Activated CD8-positive, alpha-beta T cell treated with anti-CD3 and anti-CD28 coated beads for 36 hours (primary cell): ENCODE data around the gene CLIC5. TPM values are rescaled to one million over a fixed set of nuclear protein-coding genes. Genes with fewer than 3 reads are reported as not detected.
A peak's percentile ranks its signal among the peaks of the same experiment; 100 is the strongest.

ENCODE experiments used
- ATAC-seq: fragments of 200-7000 bp; cut with Tn5 transposase; one replicate; pipeline ENCODE4 v1.10.0; 2021; ENCODE audit warnings: mild to moderate bottlenecking, moderate library complexity
- CTCF ChIA-PET: fragments of 350-600 bp; sonication (Branson Sonifier 250); formaldehyde crosslinking; loops from one replicate; lab custom pipeline; 2021; ENCODE audit warnings: antibody characterized with exemption; lab: Charles Lee
- POLR2A ChIA-PET: fragments of 350-600 bp; sonication (Branson Sonifier 250); formaldehyde crosslinking; loops from one replicate; lab custom pipeline; 2021; ENCODE audit warnings: antibody characterized with exemption; lab: Charles Lee
- DNase-seq: peaks from one replicate; pipeline ENCODE4 v3.0.0-alpha.2; 2020
- H3K27ac Mint-ChIP-seq: one replicate; pipeline ENCODE4 v1.8.0; 2021; ENCODE audit warnings: mild to moderate bottlenecking, mixed read lengths
- H3K27me3 Mint-ChIP-seq: one replicate; pipeline ENCODE4 v1.8.0; 2021; ENCODE audit warnings: mixed read lengths
- H3K36me3 Mint-ChIP-seq: one replicate; pipeline ENCODE4 v1.8.0; 2021; ENCODE audit warnings: low read depth, mixed read lengths
- H3K4me1 Mint-ChIP-seq: one replicate; pipeline ENCODE4 v1.8.0; 2021; ENCODE audit warnings: low read depth, mixed read lengths
- H3K4me3 Mint-ChIP-seq: one replicate; pipeline ENCODE4 v1.8.0; 2021; ENCODE audit warnings: mild to moderate bottlenecking, moderate library complexity, mixed read lengths
- H3K9me3 Mint-ChIP-seq: one replicate; pipeline ENCODE4 v1.8.0; 2021; ENCODE audit warnings: mixed read lengths
- intact Hi-C: fragments of 100-400 bp; cut with micrococcal nuclease; formaldehyde crosslinking; loops from one replicate; pipeline ENCODE4 v1.10.0; 2022
- total RNA-seq, 2 experiments: library from RNA; stranded (reverse); gene quantifications; one replicate each; pipeline ENCODE4 v1.2.3, GENCODE V29; 2021
- TF ChIP-seq, protein P1 (sequence below): fragments of 200-600 bp; IDR thresholded peaks from one replicate; pipeline ENCODE4 v1.8.0; 2022; ENCODE audit warnings: antibody characterized with exemption, mild to moderate bottlenecking

The CLIC5 gene
- total RNA-seq, 2 experiments from 2014 or later, result 1.1 TPM

DNA sequence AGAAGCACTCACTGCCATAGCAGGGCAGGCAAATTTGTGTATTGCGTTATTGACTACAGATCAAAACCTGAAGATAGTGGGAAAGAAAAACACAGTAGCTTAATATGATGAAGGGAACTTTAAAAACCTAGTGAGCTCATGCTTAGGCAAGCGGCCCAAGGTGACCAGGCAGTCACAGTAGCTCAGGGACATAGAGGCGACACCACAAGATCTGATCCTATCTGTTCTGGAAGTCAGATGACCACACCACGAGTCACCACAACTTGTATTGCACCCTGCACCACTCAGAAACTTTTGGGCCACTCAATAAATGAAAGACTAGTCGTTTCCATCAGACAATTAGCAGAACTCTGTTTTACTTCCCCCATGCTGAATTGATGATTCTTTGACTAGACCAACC is 4.9 kb downstream of the CLIC5 start:
- ChIA-PET POLR2A (no interaction called here), CTCF (interaction anchor here (1.5 to 2.9 kb wide), 3 partner anchors 18 to 80 kb away, joined by 3 to 11 read pairs (median 7); no protein-coding TSS in a partner anchor)
- Mint-ChIP-seq H3K4me3 (peak overlapping the region; percentile 53), H3K27ac (peak overlapping the region; percentile 91), H3K27me3 (no peaks in the 10 kb centered on the region), H3K9me3 (no peaks in the 10 kb centered on the region), H3K4me1 (peaks cover 54% of the 10 kb centered on the region), H3K36me3 (no peaks in the 10 kb centered on the region)
- TF ChIP-seq, protein P1, sequence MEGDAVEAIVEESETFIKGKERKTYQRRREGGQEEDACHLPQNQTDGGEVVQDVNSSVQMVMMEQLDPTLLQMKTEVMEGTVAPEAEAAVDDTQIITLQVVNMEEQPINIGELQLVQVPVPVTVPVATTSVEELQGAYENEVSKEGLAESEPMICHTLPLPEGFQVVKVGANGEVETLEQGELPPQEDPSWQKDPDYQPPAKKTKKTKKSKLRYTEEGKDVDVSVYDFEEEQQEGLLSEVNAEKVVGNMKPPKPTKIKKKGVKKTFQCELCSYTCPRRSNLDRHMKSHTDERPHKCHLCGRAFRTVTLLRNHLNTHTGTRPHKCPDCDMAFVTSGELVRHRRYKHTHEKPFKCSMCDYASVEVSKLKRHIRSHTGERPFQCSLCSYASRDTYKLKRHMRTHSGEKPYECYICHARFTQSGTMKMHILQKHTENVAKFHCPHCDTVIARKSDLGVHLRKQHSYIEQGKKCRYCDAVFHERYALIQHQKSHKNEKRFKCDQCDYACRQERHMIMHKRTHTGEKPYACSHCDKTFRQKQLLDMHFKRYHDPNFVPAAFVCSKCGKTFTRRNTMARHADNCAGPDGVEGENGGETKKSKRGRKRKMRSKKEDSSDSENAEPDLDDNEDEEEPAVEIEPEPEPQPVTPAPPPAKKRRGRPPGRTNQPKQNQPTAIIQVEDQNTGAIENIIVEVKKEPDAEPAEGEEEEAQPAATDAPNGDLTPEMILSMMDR, result no peak
- DNase-seq (peak; percentile 50), ATAC-seq (peak; percentile 9)
- intact Hi-C loops, result no loop called here

DNA sequence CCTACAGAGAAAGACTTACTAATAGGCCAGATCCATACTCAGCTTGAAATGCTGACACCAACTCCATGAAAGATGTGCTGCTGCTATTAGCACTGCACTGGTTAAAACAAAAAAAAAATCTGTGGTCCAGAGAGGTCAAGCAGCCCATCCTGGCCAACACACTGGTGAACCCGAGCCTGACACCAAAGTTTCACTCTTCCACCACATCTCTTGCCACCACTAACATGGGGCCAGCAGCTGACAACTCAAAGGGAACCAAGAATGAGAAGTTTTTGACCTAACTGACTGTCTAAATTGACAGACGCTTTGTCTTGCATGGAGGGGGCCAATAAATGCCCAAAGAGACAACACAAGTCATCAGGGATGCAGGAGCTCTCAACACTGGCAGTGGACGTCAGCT is 5.4 kb downstream of the CLIC5 start:
- ChIA-PET POLR2A (no interaction called here), CTCF (interaction anchor here (1.5 to 2.9 kb wide), 3 partner anchors 17 to 80 kb away, joined by 3 to 11 read pairs (median 7); no protein-coding TSS in a partner anchor)
- H3K9me3 Mint-ChIP-seq, result no peaks in the 10 kb centered on the region
- ATAC-seq, result no peak
- DNase-seq, result no peak
- peaks cover 54% of the 10 kb centered on the region for H3K4me1 Mint-ChIP-seq
- TF ChIP-seq, protein P1, result no peak
- H3K36me3 Mint-ChIP-seq, result no peaks in the 10 kb centered on the region
- H3K27ac Mint-ChIP-seq, result no peak overlapping the region
- H3K27me3 Mint-ChIP-seq, result no peaks in the 10 kb centered on the region
- intact Hi-C loops, result no loop called here
- no peak overlapping the region for H3K4me3 Mint-ChIP-seq

DNA sequence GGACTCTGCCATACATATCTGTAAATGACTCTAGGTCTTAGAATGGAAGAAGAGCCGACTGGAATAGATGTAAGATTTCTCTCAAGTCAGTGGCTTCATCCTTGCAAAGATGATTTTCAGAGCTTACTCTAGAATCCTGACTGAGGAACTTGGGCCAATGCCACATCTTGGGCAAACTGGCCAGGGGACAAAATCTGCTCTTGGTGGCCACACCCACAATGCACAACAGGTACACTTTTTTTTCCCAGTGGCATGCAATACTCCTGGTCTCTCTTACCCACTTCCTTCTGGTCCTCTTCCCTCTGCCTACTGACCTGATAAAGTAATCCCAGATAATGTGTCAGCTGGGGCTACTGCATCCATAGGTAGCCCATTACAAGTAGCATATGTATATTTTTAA is 13.4 kb downstream of the CLIC5 start:
- no peaks in the 10 kb centered on the region for H3K4me1 Mint-ChIP-seq

DNA sequence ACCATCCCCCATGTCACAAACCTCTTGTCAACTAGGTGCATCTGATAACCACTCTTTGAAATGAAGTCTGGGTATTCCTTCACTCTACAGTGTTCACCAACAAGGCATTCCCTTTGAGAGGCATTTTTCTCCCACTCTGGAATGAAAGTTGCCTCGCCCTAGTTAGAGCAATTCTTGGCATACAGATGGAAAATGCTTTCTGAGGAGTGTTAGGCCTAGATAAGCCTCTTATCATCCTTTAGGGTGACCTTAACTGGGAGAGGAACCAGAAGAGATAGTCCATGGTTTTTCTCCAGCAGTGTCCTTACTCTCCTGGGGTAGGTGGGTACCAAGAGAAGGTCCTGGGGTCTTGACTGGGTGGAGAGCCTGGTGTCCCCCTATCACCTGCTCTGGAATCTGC is 14.8 kb downstream of the CLIC5 start:
- DNase-seq (no peak), ATAC-seq (no peak)
- Mint-ChIP-seq H3K27me3 (no peaks in the 10 kb centered on the region), H3K36me3 (no peaks in the 10 kb centered on the region), H3K4me1 (no peaks in the 10 kb centered on the region), H3K27ac (no peak overlapping the region), H3K9me3 (no peaks in the 10 kb centered on the region), H3K4me3 (no peak overlapping the region)
- TF ChIP-seq, protein P1, result no peak
- ChIA-PET POLR2A (no interaction called here), CTCF (no interaction called here)
- intact Hi-C loops, result no loop called here

More for the DNA sequence above, 13.4 kb downstream of the CLIC5 start:
- ChIA-PET POLR2A (no interaction called here), CTCF (no interaction called here)
- H3K36me3 Mint-ChIP-seq, result no peaks in the 10 kb centered on the region
- intact Hi-C loops, result no loop called here
- H3K9me3 Mint-ChIP-seq, result no peaks in the 10 kb centered on the region
- DNase-seq (no peak), ATAC-seq (no peak)
- no peak overlapping the region for H3K27ac Mint-ChIP-seq
- no peak overlapping the region for H3K4me3 Mint-ChIP-seq
- H3K27me3 Mint-ChIP-seq, result no peaks in the 10 kb centered on the region
- TF ChIP-seq, protein P1, result no peak

DNA sequence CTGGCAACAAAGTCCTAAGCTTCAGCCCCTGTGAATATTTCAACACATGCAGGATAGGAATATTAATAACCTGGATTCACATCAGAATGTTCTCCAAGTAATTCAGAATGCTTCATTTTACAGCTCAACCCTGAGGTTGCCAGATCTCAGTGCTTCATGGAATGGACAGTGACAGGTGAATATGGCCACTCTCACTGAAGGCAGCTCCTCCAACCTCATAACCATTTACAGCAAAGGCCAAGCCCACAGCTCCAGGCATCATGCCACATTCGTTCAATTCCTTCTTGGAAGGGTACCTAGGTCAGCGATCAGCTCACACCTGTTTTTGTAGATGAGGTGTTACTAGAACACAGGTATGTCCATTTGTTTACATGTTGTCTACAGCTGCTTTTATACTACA is 17.1 kb downstream of the CLIC5 start:
- H3K27me3 Mint-ChIP-seq, result no peaks in the 10 kb centered on the region
- H3K9me3 Mint-ChIP-seq, result no peaks in the 10 kb centered on the region
- intact Hi-C loops, result no loop called here
- H3K4me3 Mint-ChIP-seq, result no peak overlapping the region
- TF ChIP-seq, protein P1, result no peak
- no peaks in the 10 kb centered on the region for H3K4me1 Mint-ChIP-seq
- ATAC-seq (no peak), DNase-seq (no peak)
- no peak overlapping the region for H3K27ac Mint-ChIP-seq
- ChIA-PET POLR2A (no interaction called here), CTCF (no interaction called here)
- no peaks in the 10 kb centered on the region for H3K36me3 Mint-ChIP-seq
